Bronchial epithelial cell (primary cell): ENCODE results near the gene SLC25A11. TPM values are rescaled to one million over a fixed set of nuclear protein-coding genes. Genes with fewer than 3 reads are reported as not detected.

Source experiments
- DNase-seq: peaks from one replicate; pipeline ENCODE4 v3.0.0-alpha.2; 2010; ENCODE audit warnings: low read depth
- FAIRE-seq: peaks from 2 replicates; lab custom pipeline; 2011; peaks lifted over from hg19 to GRCh38; lab: Jason Lieb, UNC
- H3K27me3 ChIP-seq: 2 replicates; pipeline ENCODE4 v1.5.1; 2011; ENCODE audit warnings: low read length; ENCODE audit not compliant: control insufficient read depth, insufficient read depth
- H3K36me3 ChIP-seq: 2 replicates; pipeline ENCODE4 v1.5.1; 2011; ENCODE audit warnings: low read length; ENCODE audit not compliant: control insufficient read depth, insufficient read depth
- H3K4me3 ChIP-seq: 2 replicates; pipeline ENCODE4 v1.5.1; 2011; ENCODE audit warnings: mild to moderate bottlenecking, low read depth, low read length, control low read depth
- CTCF ChIP-seq: IDR thresholded peaks from 2 replicates; pipeline ENCODE4 v1.5.1; 2011; ENCODE audit warnings: mild to moderate bottlenecking, moderate library complexity, low read length, control low read depth, inconsistent platforms; ENCODE audit not compliant: insufficient read depth, severe bottlenecking
- total RNA-seq: library from RNA; depleted of rRNA; stranded (reverse); fragments of >200 nt; gene quantifications from 2 replicates; pipeline ENCODE4 v1.2.1, GENCODE V29; 2014

Gene SLC25A11
- total RNA-seq, 1 donor from 2014 or later: 51.6 TPM

- no peak for TF ChIP-seq CTCF
- DNase-seq: no peak
- H3K4me3 ChIP-seq: peak within 1 kb of the TSS; percentile 99
- FAIRE-seq: no peak
- H3K36me3 ChIP-seq: peaks cover 2% of the 10 kb centered on the region
- no peaks in the 10 kb centered on the region for H3K27me3 ChIP-seq
These were observed 10.9 kb upstream of the SLC25A11 start, which contains the start of gene ENO3 for GRCh38 chr17:4950746-4951204. ENO3 (plus strand) TSS chr17:4951119; CDS start chr17:4951830, 711 bp downstream.

GRCh38 chr17:4950075-4950745, 10.4 kb upstream of the SLC25A11 start:
- TF ChIP-seq CTCF: no peak
- Histone ChIP-seq H3K36me3 (peaks cover 2% of the 10 kb centered on the region), H3K27me3 (no peaks in the 10 kb centered on the region), H3K4me3 (peak overlapping the region; percentile 99)
- DNase-seq: no peak
- FAIRE-seq: no peak

GRCh38 chr17:4949321-4950074, 9.7 kb upstream of the SLC25A11 start:
- no peak for FAIRE-seq
- DNase-seq: peak; percentile 58
- TF ChIP-seq CTCF: no peak
- peak overlapping the region; percentile 99 for H3K4me3 ChIP-seq
- H3K27me3 ChIP-seq: no peaks in the 10 kb centered on the region
- peaks cover 7% of the 10 kb centered on the region for H3K36me3 ChIP-seq

- Histone ChIP-seq H3K27me3 (no peaks in the 10 kb centered on the region), H3K4me3 (peak overlapping the region; percentile 99), H3K36me3 (peaks cover 8% of the 10 kb centered on the region)
- DNase-seq: peak; percentile 76
- TF ChIP-seq CTCF: no peak
- FAIRE-seq: no peak
These were observed 9.1 kb upstream of the SLC25A11 start for GRCh38 chr17:4948931-4949320.

GRCh38 chr17:4948166-4948930, 8.5 kb upstream of the SLC25A11 start, which contains the start of gene PFN1:
PFN1 (minus strand) TSS chr17:4948530; CDS start chr17:4948394, 136 bp downstream.
- no peak for TF ChIP-seq CTCF
- Histone ChIP-seq H3K4me3 (peak within 1 kb of the TSS; percentile 99), H3K27me3 (no peaks in the 10 kb centered on the region), H3K36me3 (peaks cover 11% of the 10 kb centered on the region)
- no peak for FAIRE-seq
- DNase-seq: peak; percentile 85
